Naive thymus-derived CD4-positive, alpha-beta T cell (primary cell): ENCODE results near the gene OR13C3. TPM values are rescaled to one million over a fixed set of nuclear protein-coding genes. Genes with fewer than 3 reads are reported as not detected.
"Not testable (repeated sequence)": the region's sequence is repeated elsewhere in the genome, so short reads cannot be mapped to it uniquely, and the experiment has no call there.

Experiments used
- ATAC-seq: fragments of 150-1000 bp; cut with Tn5 transposase; 2 replicates; pipeline ENCODE4 v1.10.0; 2021; ENCODE audit warnings: mild to moderate bottlenecking, moderate library complexity
- CTCF ChIA-PET: fragments of 350-600 bp; sonication (Branson Sonifier 250); formaldehyde crosslinking; loops from one replicate; lab custom pipeline; 2021; ENCODE audit warnings: antibody characterized with exemption; lab: Charles Lee
- POLR2A ChIA-PET: fragments of 350-600 bp; sonication (Branson Sonifier 250); formaldehyde crosslinking; loops from one replicate; lab custom pipeline; 2021; ENCODE audit warnings: antibody characterized with exemption, inconsistent platforms; lab: Charles Lee
- DNase-seq, 9 donors: peaks; one replicate each; pipeline versions ENCODE4 v3.0.0 to v3.0.0-alpha.2; 2020 to 2022; ENCODE audit warnings: mixed read lengths in 1 of 9
- H3K27ac ChIP-seq: one replicate; pipeline ENCODE4 v1.7.0; 2013; ENCODE audit warnings: mild to moderate bottlenecking, low read depth, low read length, moderate library complexity
- H3K27me3 ChIP-seq, 2 donors: one replicate each; pipeline ENCODE4 v1.7.0; 2013; ENCODE audit warnings: low read length in 2 of 2, mild to moderate bottlenecking in 2 of 2, moderate library complexity in 2 of 2; ENCODE audit not compliant: control insufficient read depth in 2 of 2, insufficient read depth in 2 of 2
- H3K36me3 ChIP-seq, 3 experiments: 1 replicate in 2 of 3; 2 replicates in 1 of 3; pipeline ENCODE4 v1.7.0; 2013; ENCODE audit warnings: low read length in 3 of 3, mild to moderate bottlenecking in 3 of 3, moderate library complexity in 1 of 3; ENCODE audit not compliant: insufficient read depth in 3 of 3, control insufficient read depth in 2 of 3
- H3K4me1 ChIP-seq, 2 donors: one replicate each; pipeline ENCODE4 v1.7.0; 2013; ENCODE audit warnings: low read length in 2 of 2, mild to moderate bottlenecking in 2 of 2, moderate library complexity in 1 of 2; ENCODE audit not compliant: control insufficient read depth in 2 of 2, insufficient read depth in 2 of 2
- H3K4me3 ChIP-seq: 2 replicates; pipeline ENCODE4 v1.7.0; 2013; ENCODE audit warnings: mild to moderate bottlenecking, low read length
- H3K9me3 ChIP-seq, 3 experiments: 1 replicate in 2 of 3; 2 replicates in 1 of 3; pipeline ENCODE4 v1.7.0; 2013; ENCODE audit warnings: low read length in 3 of 3; ENCODE audit not compliant: control insufficient read depth in 2 of 3
- H3K27ac Mint-ChIP-seq, 9 donors: one replicate each; pipeline ENCODE4 v1.8.0; 2020 to 2022; ENCODE audit warnings: mixed read lengths in 9 of 9, mild to moderate bottlenecking in 8 of 9, moderate library complexity in 5 of 9, inconsistent platforms in 2 of 9
- H3K27me3 Mint-ChIP-seq, 5 donors: one replicate each; pipeline ENCODE4 v1.8.0; 2021 to 2022; ENCODE audit warnings: mixed read lengths in 5 of 5, mild to moderate bottlenecking in 1 of 5
- H3K36me3 Mint-ChIP-seq, 5 donors: one replicate each; pipeline ENCODE4 v1.8.0; 2020 to 2022; ENCODE audit warnings: mixed read lengths in 5 of 5, mild to moderate bottlenecking in 3 of 5, inconsistent platforms in 1 of 5
- H3K4me1 Mint-ChIP-seq, 7 donors: one replicate each; pipeline ENCODE4 v1.8.0; 2020 to 2022; ENCODE audit warnings: mixed read lengths in 7 of 7, mild to moderate bottlenecking in 3 of 7, inconsistent platforms in 1 of 7
- H3K4me3 Mint-ChIP-seq, 10 donors: one replicate each; pipeline ENCODE4 v1.8.0; 2020 to 2022; ENCODE audit warnings: mild to moderate bottlenecking in 10 of 10, mixed read lengths in 10 of 10, moderate library complexity in 6 of 10, inconsistent platforms in 2 of 10
- H3K9me3 Mint-ChIP-seq, 11 donors: one replicate each; pipeline ENCODE4 v1.8.0; 2020 to 2022; ENCODE audit warnings: mixed read lengths in 11 of 11, mild to moderate bottlenecking in 4 of 11, inconsistent platforms in 1 of 11, moderate library complexity in 1 of 11
- intact Hi-C, 2 donors: fragments of 100-400 bp; cut with micrococcal nuclease; formaldehyde crosslinking; loops; one replicate each; pipeline ENCODE4 v1.15.1; 2023
- polyA plus RNA-seq, 2 donors: library from polyadenylated mRNA; unstranded; fragments of 300-500 nt; fragmentation: Illumina TruSeq; gene quantifications; one replicate each; pipeline ENCODE4 v1.2.3, GENCODE V29; 2021
- total RNA-seq, 6 experiments: library from RNA in 5 of 6; stranded (reverse) in 5 of 6; gene quantifications; 1 replicate in 5 of 6; 2 replicates in 1 of 6; pipeline ENCODE4 v1.2.3 and lab custom pipeline; 2021 to 2026

OR13C3 gene
- total and polyA plus RNA-seq, 7 experiments from 2014 or later, result 0.35 TPM; not detected in 6

DNA sequence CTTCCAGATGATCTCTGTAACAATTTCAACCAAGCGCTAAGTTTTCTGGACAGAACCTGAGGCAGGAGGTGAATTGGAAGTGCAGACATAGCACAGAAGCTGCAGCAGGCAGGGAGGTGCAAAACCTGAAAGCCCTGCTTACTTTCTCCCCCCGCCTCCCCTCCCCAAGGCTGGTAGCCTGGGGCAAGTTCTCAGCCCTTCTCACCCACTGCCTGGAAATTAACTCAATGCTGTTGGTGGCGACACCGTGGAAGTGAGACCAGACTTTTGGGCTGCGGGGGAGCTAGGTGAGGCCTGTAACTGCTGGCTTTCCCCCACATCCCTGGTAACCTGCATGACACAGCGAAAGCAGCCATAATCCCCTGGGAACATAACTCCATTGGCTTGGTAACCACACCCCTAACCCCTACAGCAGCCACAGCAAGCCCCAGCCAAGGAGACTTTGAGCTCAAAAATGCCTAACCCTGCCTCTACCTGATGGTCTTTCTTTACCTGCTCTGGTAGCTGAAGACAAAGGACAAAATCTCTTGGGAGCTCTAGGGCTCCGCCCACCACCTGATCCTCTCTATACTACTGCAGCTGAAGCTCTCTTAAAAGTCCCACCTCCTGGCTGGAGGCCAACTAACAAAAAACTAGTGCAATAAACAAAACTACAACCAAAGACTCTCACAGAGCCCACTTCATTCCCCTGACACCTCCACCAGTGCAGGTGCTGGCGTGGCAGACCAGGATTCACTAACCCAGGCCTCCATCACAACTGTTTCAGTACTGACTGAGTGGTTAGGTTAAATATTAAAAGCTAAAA lies 20.4 kb upstream of the OR13C3 start:
- ATAC-seq (no peak), DNase-seq (no peak)
- H3K4me1 Mint-ChIP-seq, result no peaks in the 10 kb centered on the region
- no peak overlapping the region for H3K4me3 Mint-ChIP-seq
- H3K27me3 Mint-ChIP-seq, result no peaks in the 10 kb centered on the region
- no peaks in the 10 kb centered on the region for H3K9me3 ChIP-seq
- H3K27me3 ChIP-seq, result no peaks in the 10 kb centered on the region
- peaks cover 0 to 18% (median 7%) of the 10 kb centered on the region in 11 donors for H3K9me3 Mint-ChIP-seq
- intact Hi-C loops, result no loop called here
- H3K36me3 ChIP-seq, result no peaks in the 10 kb centered on the region
- CTCF ChIA-PET, result no interaction called here
- H3K36me3 Mint-ChIP-seq, result no peaks in the 10 kb centered on the region
- no peak overlapping the region for H3K27ac Mint-ChIP-seq
- POLR2A ChIA-PET, result no interaction called here
- H3K27ac ChIP-seq, result no peak overlapping the region
- H3K4me1 ChIP-seq, result no peaks in the 10 kb centered on the region
- H3K4me3 ChIP-seq, result no peak overlapping the region

DNA sequence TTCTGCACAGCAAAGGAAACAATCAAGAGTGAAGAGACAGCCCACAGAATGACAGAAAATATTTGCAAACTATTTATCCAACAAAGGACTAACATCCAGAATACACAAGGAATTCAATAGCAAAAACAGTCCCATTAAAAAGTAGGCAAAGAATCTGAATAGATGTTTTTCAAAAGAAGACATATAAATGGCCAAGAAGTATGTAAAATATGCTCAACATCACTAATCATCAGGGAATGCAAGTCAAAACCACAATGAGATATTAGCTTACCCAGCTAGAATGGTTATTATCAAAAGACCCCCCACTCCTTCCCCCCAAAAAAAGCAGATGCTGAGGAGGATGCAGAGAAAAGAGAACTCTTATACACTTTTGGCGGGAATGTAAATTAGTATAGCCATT lies 18.9 kb upstream of the OR13C3 start:
- Histone ChIP-seq H3K27ac (no peak overlapping the region), H3K9me3 (no peaks in the 10 kb centered on the region), H3K36me3 (no peaks in the 10 kb centered on the region), H3K4me1 (no peaks in the 10 kb centered on the region), H3K27me3 (no peaks in the 10 kb centered on the region), H3K4me3 (no peak overlapping the region)
- H3K27ac Mint-ChIP-seq, result no peak overlapping the region
- H3K27me3 Mint-ChIP-seq, result no peaks in the 10 kb centered on the region
- no peaks in the 10 kb centered on the region for H3K36me3 Mint-ChIP-seq
- CTCF ChIA-PET, result no interaction called here
- H3K9me3 Mint-ChIP-seq, result peaks cover 0 to 18% (median 7%) of the 10 kb centered on the region in 11 donors
- ATAC-seq (no peak), DNase-seq (no peak)
- intact Hi-C loops, result no loop called here
- no peaks in the 10 kb centered on the region for H3K4me1 Mint-ChIP-seq
- H3K4me3 Mint-ChIP-seq, result no peak overlapping the region
- POLR2A ChIA-PET, result no interaction called here

DNA sequence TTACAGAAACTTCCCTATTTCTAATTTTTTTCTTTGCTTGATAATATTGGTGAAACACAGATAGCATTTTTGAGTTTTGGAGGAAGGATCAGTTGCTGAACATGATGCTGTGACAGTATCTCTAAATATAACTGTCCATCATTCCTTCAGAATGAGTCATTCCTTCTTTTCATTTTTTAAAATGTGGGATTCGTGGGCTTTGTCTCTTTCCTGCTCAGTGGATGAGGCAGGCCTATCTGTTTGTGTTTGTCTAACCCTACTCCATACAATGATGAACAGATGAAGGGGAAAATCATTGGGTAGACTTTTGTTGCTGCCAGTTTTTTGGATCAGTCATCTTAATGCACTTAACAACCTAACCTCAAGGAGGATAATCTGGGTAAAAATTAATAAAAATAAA lies 16.6 kb upstream of the OR13C3 start:
- Histone ChIP-seq H3K4me3 (no peak overlapping the region), H3K4me1 (no peaks in the 10 kb centered on the region), H3K27ac (no peak overlapping the region), H3K27me3 (no peaks in the 10 kb centered on the region), H3K9me3 (no peaks in the 10 kb centered on the region), H3K36me3 (no peaks in the 10 kb centered on the region)
- ChIA-PET POLR2A (no interaction called here), CTCF (no interaction called here)
- H3K27me3 Mint-ChIP-seq, result no peaks in the 10 kb centered on the region
- no peak overlapping the region for H3K4me3 Mint-ChIP-seq
- H3K36me3 Mint-ChIP-seq, result no peaks in the 10 kb centered on the region
- ATAC-seq, result no peak
- H3K4me1 Mint-ChIP-seq, result no peaks in the 10 kb centered on the region
- no peak for DNase-seq
- intact Hi-C loops, result no loop called here
- H3K9me3 Mint-ChIP-seq, result peaks cover 0 to 16% (median 3%) of the 10 kb centered on the region in 11 donors
- H3K27ac Mint-ChIP-seq, result no peak overlapping the region

DNA sequence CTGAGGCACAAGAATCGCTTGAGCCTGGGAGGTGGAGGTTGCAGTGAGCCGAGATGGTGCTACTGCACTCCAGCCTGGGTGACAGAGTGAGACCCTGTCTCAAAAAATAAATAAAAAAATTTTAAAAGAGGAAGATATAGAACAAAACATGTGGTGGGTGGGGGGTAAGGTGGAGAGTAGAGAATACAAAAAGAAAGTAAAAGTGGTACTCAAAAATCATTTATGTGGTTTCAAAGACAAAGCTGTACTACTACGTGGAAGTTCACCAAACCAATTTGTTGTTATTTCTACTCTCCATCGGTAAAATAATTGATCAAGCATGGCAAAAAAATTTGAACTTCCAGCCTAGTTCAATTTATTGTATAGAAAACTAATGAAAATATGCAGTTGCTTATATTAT lies 8.0 kb upstream of the OR13C3 start:
- intact Hi-C loops, result no loop called here
- no peaks in the 10 kb centered on the region for H3K27me3 Mint-ChIP-seq
- no peaks in the 10 kb centered on the region for H3K4me1 Mint-ChIP-seq
- no peak for ATAC-seq
- Histone ChIP-seq H3K36me3 (no peaks in the 10 kb centered on the region), H3K27ac (no peak overlapping the region), H3K27me3 (no peaks in the 10 kb centered on the region), H3K9me3 (no peaks in the 10 kb centered on the region), H3K4me3 (no peak overlapping the region), H3K4me1 (no peaks in the 10 kb centered on the region)
- no peaks in the 10 kb centered on the region for H3K36me3 Mint-ChIP-seq
- H3K9me3 Mint-ChIP-seq, result peaks cover 0 to 2% (median 0%) of the 10 kb centered on the region in 11 donors
- POLR2A ChIA-PET, result no interaction called here
- CTCF ChIA-PET, result no interaction called here
- H3K4me3 Mint-ChIP-seq, result no peak overlapping the region
- no peak overlapping the region for H3K27ac Mint-ChIP-seq
- no peak for DNase-seq

DNA sequence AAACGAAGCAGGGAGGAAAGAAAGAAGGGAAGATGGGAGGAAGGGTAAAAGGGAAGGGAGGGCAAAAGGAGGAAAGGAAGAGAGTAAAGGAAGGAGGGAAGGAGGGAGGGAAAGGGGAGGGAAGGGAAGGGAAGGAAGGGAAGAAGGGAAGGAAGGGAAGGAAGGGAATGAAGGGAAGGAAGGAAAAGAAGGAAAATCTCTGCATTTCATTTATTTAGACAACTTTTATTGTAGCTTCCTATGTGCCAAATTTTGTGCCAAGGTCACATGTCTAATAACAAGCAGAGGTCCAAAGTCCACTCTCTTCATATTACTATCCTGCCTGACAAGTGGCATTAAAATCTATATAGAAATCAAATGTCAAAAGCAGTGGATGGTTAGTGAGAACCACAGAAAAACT lies 2.6 kb upstream of the OR13C3 start:
- intact Hi-C loops, result no loop called here
- ChIA-PET POLR2A (interaction anchor here (0.7 kb wide), 1 partner anchor 801 kb away, joined by 3 read pairs; no protein-coding TSS in a partner anchor), CTCF (no interaction called here)
- Mint-ChIP-seq H3K36me3 (no peaks in the 10 kb centered on the region), H3K4me1 (no peaks in the 10 kb centered on the region), H3K4me3 (no peak overlapping the region), H3K9me3 (peaks cover 0 to 2% (median 0%) of the 10 kb centered on the region in 11 donors), H3K27me3 (peaks cover 0 to 7% (median 0%) of the 10 kb centered on the region in 5 donors), H3K27ac (no peak overlapping the region)
- Histone ChIP-seq H3K27ac (no peak overlapping the region), H3K27me3 (no peaks in the 10 kb centered on the region), H3K9me3 (no peaks in the 10 kb centered on the region), H3K4me3 (no peak overlapping the region), H3K36me3 (no peaks in the 10 kb centered on the region), H3K4me1 (no peaks in the 10 kb centered on the region)
- no peak for ATAC-seq
- no peak for DNase-seq

DNA sequence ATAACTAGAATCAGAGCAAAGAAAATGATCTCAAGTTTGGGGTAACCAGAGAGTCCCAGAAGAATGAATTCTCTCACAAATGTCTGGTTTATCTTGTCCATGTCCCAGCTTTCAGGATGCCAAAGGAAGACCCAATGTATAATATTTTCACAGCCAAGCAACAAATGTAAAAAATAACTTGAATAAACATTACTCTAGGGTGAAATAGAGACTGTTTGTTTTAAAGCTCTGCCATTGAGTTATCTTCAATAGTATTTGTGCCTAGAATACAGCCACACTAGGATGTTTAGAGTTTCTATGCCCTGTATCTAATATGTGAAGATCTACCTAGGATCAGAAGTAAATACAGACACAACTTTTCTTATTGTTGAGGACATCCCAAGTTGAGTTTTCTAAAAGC lies 9.5 kb downstream of the OR13C3 start, which contains the start of gene OR13C4:
Gene OR13C4, minus strand, starts transcription at position 101 of the 400 bp plus-strand sequence. Its CDS starts 0 bp downstream, at position 101.
- DNase-seq, result no peak
- H3K27ac ChIP-seq, result no peak within 1 kb of the TSS
- peaks cover 0 to 16% (median 4%) of the 10 kb centered on the region in 11 donors for H3K9me3 Mint-ChIP-seq
- no peaks in the 10 kb centered on the region for H3K36me3 Mint-ChIP-seq
- intact Hi-C loops, result no loop called here
- peaks cover 0 to 5% (median 0%) of the 10 kb centered on the region in 5 donors for H3K27me3 Mint-ChIP-seq
- no peaks in the 10 kb centered on the region for H3K9me3 ChIP-seq
- no peak within 1 kb of the TSS for H3K4me3 ChIP-seq
- H3K36me3 ChIP-seq, result no peaks in the 10 kb centered on the region
- H3K27ac Mint-ChIP-seq, result no peak within 1 kb of the TSS
- H3K4me1 Mint-ChIP-seq, result no peaks in the 10 kb centered on the region
- no peak within 1 kb of the TSS for H3K4me3 Mint-ChIP-seq
- ChIA-PET POLR2A (no interaction called here), CTCF (no interaction called here)
- no peaks in the 10 kb centered on the region for H3K27me3 ChIP-seq
- no peak for ATAC-seq
- H3K4me1 ChIP-seq, result no peaks in the 10 kb centered on the region

DNA sequence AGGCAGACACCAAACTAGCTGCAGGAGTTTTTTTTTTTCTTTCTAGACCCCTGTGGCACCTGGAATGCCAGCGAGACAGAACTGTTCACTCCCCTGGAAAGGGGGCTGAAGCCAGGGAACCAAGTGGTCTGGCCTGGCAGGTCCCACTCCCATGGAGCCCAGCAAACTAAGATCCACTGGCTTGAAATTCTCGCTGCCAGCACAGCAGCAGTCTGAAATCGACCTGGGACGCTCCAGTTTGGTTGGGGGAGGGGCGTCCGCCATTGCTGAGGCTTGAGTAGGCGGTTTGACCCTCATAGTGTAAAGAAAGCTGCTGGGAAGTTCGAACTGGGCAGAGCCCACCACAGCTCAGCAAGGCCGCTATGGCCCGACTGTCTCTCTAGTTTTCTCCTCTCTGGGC lies 16.4 kb downstream of the OR13C3 start:
- H3K27ac ChIP-seq, H3K4me3 ChIP-seq, H3K4me1 ChIP-seq, intact Hi-C loops, H3K27me3 Mint-ChIP-seq, POLR2A ChIA-PET, DNase-seq, H3K4me1 Mint-ChIP-seq, H3K27me3 ChIP-seq, ATAC-seq, H3K27ac Mint-ChIP-seq, H3K4me3 Mint-ChIP-seq, H3K9me3 ChIP-seq, H3K36me3 Mint-ChIP-seq, H3K36me3 ChIP-seq: not testable (repeated sequence)
- CTCF ChIA-PET, result interaction anchor here (1.1 kb wide), 1 partner anchor 10 kb away, joined by 3 read pairs; no protein-coding TSS in a partner anchor
- H3K9me3 Mint-ChIP-seq, result peaks cover 0 to 15% (median 1%) of the 10 kb centered on the region in 11 donors
